ENCODE results near the gene APOB.

APOB gene

DNA sequence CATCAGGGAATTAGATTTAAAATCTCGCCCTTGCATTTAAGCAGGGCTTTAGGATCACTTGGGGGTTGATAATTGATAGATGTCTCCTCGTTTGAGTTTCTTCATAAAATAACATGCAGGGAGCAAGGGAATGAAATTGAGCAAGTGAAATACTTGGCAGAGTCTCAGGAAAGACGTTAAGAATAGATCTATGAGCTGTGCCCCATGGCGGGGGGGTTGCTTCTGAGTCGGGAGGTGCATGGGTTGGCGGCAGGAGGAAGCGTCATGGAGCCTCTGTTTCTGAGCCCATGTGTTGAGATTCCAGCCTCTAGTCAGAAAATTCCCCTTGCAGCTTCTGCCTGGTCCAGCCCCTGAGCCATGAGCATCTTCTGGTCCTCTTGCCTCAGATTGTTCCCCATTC is 82.0 kb downstream of the APOB start:
- H3K4me2 ChIP-seq: no peak overlapping the region
- no peaks in the 10 kb centered on the region for H3K36me3 ChIP-seq
- peaks cover 41% of the 10 kb centered on the region for H3K4me1 ChIP-seq
- no peaks in the 10 kb centered on the region for H3K27me3 ChIP-seq
- H4K20me1 ChIP-seq: no peaks in the 10 kb centered on the region
- H3K27ac ChIP-seq: no peak overlapping the region
- no peaks in the 10 kb centered on the region for H3K9me3 ChIP-seq
- H3K9ac ChIP-seq: no peak overlapping the region
- H3K4me3 ChIP-seq: no peak overlapping the region
- TF ChIP-seq Cebpa-rat (IDR thresholded peaks at IDR 0.05): no peak

GRCh38 chr2:20960003-20960402 is 83.9 kb downstream of the APOB start:
- no peak overlapping the region for H3K27ac ChIP-seq
- H3K9ac ChIP-seq: no peak overlapping the region
- no peaks in the 10 kb centered on the region for H3K27me3 ChIP-seq
- no peaks in the 10 kb centered on the region for H4K20me1 ChIP-seq
- H3K9me3 ChIP-seq: no peaks in the 10 kb centered on the region
- H3K4me2 ChIP-seq: peak overlapping the region; percentile 23; the same call in 1 of the 2 replicates
- no peaks in the 10 kb centered on the region for H3K36me3 ChIP-seq
- peaks cover 38% of the 10 kb centered on the region for H3K4me1 ChIP-seq
- H3K4me3 ChIP-seq: no peak overlapping the region
- no peak for TF ChIP-seq Cebpa-rat (IDR thresholded peaks at IDR 0.05)

DNA sequence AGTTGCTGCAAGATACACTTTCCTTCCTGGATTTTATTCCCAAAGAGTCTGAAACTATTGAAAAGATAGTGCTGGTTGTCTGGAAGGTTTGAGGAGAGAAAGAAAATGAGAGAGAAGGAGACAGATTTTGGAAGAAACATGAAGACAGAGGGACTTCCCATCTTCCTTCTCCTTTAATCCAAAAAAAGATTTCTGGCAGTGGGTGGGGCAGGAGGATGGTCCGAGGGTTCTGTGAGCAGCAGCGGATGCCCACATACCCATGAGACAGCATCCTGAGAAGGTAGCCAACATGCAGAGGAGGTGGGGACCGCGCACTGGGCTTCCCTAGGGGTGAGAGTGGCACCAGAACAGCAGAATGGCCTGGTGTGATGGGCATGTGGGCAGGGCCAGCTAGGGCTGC is 84.6 kb downstream of the APOB start:
- no peak for TF ChIP-seq Cebpa-rat (IDR thresholded peaks at IDR 0.05)
- Histone ChIP-seq H3K36me3 (no peaks in the 10 kb centered on the region), H4K20me1 (no peaks in the 10 kb centered on the region), H3K27ac (no peak overlapping the region), H3K27me3 (no peaks in the 10 kb centered on the region), H3K4me2 (0 out of 2 replicates have a peak overlapping the region, but pooled peaks have one; percentile 23), H3K9me3 (no peaks in the 10 kb centered on the region), H3K4me3 (no peak overlapping the region), H3K4me1 (peaks cover 31% of the 10 kb centered on the region), H3K9ac (no peak overlapping the region)

DNA sequence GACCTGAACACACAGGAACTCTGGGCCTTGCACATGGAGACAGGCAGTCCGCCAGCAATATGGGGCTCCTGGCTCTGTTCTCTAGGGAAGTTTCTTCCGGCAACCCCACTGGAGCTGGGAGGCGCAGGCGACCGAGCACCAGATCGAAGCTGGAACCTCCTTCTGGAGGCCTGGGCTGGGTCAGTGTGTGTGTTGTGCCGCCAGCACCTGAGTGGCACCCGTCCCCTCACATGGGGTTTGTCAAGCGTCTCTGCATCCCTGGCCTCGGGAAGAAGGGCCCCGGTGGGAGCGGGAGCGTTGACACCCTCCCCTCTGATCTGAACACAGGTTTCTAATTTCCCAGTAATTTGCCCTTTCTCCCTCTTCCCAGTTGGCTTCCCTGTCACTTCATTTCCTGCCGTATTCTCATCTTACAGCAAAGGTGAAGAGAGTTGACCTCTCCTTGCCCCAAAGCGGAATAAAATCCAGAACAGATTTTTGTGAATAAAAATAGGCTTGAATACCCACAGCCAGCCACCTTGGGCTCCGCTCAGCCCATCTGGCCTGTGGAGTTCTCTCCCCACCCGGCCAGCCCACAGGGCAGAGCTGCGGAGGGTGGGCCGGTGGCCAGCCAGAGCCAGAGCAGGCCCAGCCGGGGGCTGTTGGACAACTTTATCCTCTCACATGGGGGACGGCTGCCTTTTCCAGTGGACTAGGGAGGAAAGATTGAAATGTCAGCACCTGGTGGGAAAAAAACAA is 85.9 kb downstream of the APOB start:
- Histone ChIP-seq H3K4me3 (no peak overlapping the region), H3K9me3 (no peaks in the 10 kb centered on the region), H3K27ac (no peak overlapping the region), H3K4me2 (no peak overlapping the region), H3K9ac (no peak overlapping the region), H4K20me1 (no peaks in the 10 kb centered on the region), H3K27me3 (no peaks in the 10 kb centered on the region), H3K4me1 (peaks cover 18% of the 10 kb centered on the region), H3K36me3 (no peaks in the 10 kb centered on the region)
- TF ChIP-seq Cebpa-rat (IDR thresholded peaks at IDR 0.05): no peak

- Histone ChIP-seq H3K36me3 (no peaks in the 10 kb centered on the region), H3K4me2 (no peak overlapping the region), H3K9me3 (no peaks in the 10 kb centered on the region), H4K20me1 (no peaks in the 10 kb centered on the region), H3K27ac (no peak overlapping the region), H3K9ac (no peak overlapping the region), H3K4me3 (no peak overlapping the region), H3K4me1 (peaks cover 13% of the 10 kb centered on the region; the same call in 1 of the 2 replicates), H3K27me3 (no peaks in the 10 kb centered on the region)
- no peak for TF ChIP-seq Cebpa-rat (IDR thresholded peaks at IDR 0.05)
These were observed 88.4 kb downstream of the APOB start for GRCh38 chr2:20955277-20956026.

DNA sequence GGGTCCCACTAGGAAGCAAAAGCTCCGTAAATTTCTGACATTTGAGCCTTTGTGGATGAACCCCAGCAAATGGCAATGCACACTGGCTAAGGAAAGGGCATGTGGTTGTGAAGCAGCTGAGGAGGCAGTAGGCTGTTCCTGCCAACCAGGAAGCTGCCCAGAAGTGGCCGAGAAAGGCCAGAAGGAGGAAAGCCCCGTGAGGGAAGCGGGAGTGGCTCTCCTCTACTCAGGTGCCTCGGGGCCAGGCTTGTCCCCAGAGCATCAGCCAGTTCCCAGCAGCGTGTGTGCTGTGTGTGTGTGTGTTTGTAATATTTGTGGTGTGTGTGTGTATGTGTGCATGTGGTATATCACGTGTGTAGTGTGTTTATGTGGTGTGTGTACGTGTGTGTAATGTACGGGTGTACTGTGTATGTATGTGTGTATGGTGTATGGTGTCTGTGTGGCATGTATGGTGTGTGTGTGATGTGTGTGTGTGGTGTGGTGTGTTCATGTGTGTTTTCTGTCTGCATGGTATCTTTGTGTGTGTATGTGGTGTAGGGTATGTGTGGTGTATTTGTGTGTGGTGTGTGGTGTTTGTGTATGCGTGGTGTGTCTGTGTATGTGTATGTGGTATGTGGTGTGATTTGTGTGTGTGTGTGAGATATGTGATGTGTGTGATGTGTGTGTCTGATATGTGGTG is 90.6 kb downstream of the APOB start:
- H3K27ac ChIP-seq: no peak overlapping the region
- no peak overlapping the region for H3K4me2 ChIP-seq
- H3K27me3 ChIP-seq: no peaks in the 10 kb centered on the region
- H4K20me1 ChIP-seq: no peaks in the 10 kb centered on the region
- no peak for TF ChIP-seq Cebpa-rat (IDR thresholded peaks at IDR 0.05)
- H3K4me1 ChIP-seq: no peaks in the 10 kb centered on the region
- H3K4me3 ChIP-seq: no peak overlapping the region
- no peak overlapping the region for H3K9ac ChIP-seq
- H3K36me3 ChIP-seq: no peaks in the 10 kb centered on the region
- H3K9me3 ChIP-seq: no peaks in the 10 kb centered on the region

All from BLaER1 (cell line).